ENCODE measurements around the gene FAM170B. TPM values are rescaled to one million over a fixed set of nuclear protein-coding genes. Genes with fewer than 3 reads are reported as not detected.

FAM170B gene
- total RNA-seq, 6 experiments from 2014 or later, result not detected

- 96% methylated on average over 4 of the region's 4 CpGs for WGBS (ENCODE audit: insufficient coverage, low coverage, low lambda C conversion rate, missing lambda C conversion rate)
- no peak overlapping the region for H3K27ac ChIP-seq
- no peak for DNase-seq
Measured at GRCh38 chr10:49110684-49111319, 23.0 kb downstream of the FAM170B start.

DNA sequence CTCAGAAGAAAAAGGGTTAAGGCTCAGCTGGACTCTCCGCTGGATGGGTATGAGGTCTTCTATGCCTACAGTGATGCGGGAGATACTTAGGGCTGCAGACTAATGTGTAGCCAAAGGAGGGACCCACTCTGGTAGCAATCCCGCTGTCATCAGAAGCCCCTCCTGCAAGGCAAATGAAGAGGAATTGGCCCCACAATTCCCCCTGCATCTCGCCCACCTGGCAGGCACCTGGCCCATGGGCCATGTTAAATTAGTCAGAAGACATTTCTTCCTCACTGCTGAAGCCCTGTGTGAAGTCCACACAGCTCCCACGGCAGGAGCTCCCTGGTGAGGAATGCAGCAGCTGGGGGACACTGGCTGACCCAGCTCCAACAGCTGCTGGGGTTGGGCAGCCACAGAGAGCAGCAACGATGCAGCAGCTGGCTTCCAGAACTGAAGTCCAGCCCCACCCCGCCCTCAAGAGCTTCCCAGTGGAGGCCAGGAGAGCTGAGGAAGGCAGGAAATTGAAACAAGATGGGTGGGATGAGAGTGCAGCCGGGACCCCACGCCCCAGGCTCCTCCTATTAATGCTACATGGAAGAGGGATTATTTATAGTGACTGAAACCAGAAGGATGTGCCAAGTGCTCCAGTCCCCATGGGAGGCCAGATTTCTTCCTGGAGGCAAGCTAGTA, 24.0 kb downstream of the FAM170B start:
- no peaks in the 10 kb centered on the region for H3K36me3 ChIP-seq
- peaks cover 0 to 28% (median 12%) of the 10 kb centered on the region in 4 donors for H3K4me1 ChIP-seq
- ATAC-seq (peak in 1 of 4 donors; percentile 9), DNase-seq (no peak)
- WGBS (ENCODE audit: insufficient coverage, low coverage, low lambda C conversion rate, missing lambda C conversion rate), result 67% methylated on average over 4 of the region's 9 CpGs
- no peaks in the 10 kb centered on the region for H3K9me3 ChIP-seq
- no peaks in the 10 kb centered on the region for H3K27me3 ChIP-seq
- no peak overlapping the region for H3K27ac ChIP-seq
- intact Hi-C loops (cut with DNase I), result no loop called here
- no peak for TF ChIP-seq POLR2A (IDR thresholded peaks at IDR 0.05)
- TF ChIP-seq, protein P1, sequence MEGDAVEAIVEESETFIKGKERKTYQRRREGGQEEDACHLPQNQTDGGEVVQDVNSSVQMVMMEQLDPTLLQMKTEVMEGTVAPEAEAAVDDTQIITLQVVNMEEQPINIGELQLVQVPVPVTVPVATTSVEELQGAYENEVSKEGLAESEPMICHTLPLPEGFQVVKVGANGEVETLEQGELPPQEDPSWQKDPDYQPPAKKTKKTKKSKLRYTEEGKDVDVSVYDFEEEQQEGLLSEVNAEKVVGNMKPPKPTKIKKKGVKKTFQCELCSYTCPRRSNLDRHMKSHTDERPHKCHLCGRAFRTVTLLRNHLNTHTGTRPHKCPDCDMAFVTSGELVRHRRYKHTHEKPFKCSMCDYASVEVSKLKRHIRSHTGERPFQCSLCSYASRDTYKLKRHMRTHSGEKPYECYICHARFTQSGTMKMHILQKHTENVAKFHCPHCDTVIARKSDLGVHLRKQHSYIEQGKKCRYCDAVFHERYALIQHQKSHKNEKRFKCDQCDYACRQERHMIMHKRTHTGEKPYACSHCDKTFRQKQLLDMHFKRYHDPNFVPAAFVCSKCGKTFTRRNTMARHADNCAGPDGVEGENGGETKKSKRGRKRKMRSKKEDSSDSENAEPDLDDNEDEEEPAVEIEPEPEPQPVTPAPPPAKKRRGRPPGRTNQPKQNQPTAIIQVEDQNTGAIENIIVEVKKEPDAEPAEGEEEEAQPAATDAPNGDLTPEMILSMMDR (IDR thresholded peaks at IDR 0.05), result no peak
- no peak overlapping the region for H3K4me3 ChIP-seq

More at GRCh38 chr10:49110684-49111319, 23.0 kb downstream of the FAM170B start:
- ATAC-seq, result no peak
- no peaks in the 10 kb centered on the region for H3K36me3 ChIP-seq
- H3K4me3 ChIP-seq, result no peak overlapping the region
- H3K27me3 ChIP-seq, result no peaks in the 10 kb centered on the region
- intact Hi-C loops (cut with DNase I), result no loop called here
- H3K9me3 ChIP-seq, result no peaks in the 10 kb centered on the region
- H3K4me1 ChIP-seq, result peaks cover 0 to 27% (median 12%) of the 10 kb centered on the region in 4 donors
- TF ChIP-seq, protein P1 (IDR thresholded peaks at IDR 0.05), result no peak
- TF ChIP-seq POLR2A (IDR thresholded peaks at IDR 0.05), result no peak

GRCh38 chr10:49108656-49109055, 25.2 kb downstream of the FAM170B start:
- H3K4me1 ChIP-seq, result peaks cover 0 to 25% (median 12%) of the 10 kb centered on the region in 4 donors
- intact Hi-C loops (cut with DNase I), result no loop called here
- no peak for ATAC-seq
- no peak overlapping the region for H3K4me3 ChIP-seq
- 100% methylated on average over 1 of the region's 7 CpGs for WGBS (ENCODE audit: insufficient coverage, low coverage, low lambda C conversion rate, missing lambda C conversion rate)
- no peak for TF ChIP-seq POLR2A (IDR thresholded peaks at IDR 0.05)
- TF ChIP-seq, protein P1 (IDR thresholded peaks at IDR 0.05), result no peak
- H3K9me3 ChIP-seq, result no peaks in the 10 kb centered on the region
- no peak overlapping the region for H3K27ac ChIP-seq
- no peaks in the 10 kb centered on the region for H3K27me3 ChIP-seq
- DNase-seq, result no peak
- H3K36me3 ChIP-seq, result no peaks in the 10 kb centered on the region

GRCh38 chr10:49107887-49108267, 25.9 kb downstream of the FAM170B start:
- ATAC-seq, result no peak
- intact Hi-C loops (cut with DNase I), result no loop called here
- H3K27ac ChIP-seq, result no peak overlapping the region

More at GRCh38 chr10:49107887-49108267, 25.9 kb downstream of the FAM170B start:
- DNase-seq, result no peak
- Histone ChIP-seq H3K4me3 (no peak overlapping the region), H3K4me1 (peaks cover 0 to 25% (median 12%) of the 10 kb centered on the region in 4 donors), H3K27me3 (no peaks in the 10 kb centered on the region), H3K9me3 (no peaks in the 10 kb centered on the region), H3K36me3 (no peaks in the 10 kb centered on the region)
- TF ChIP-seq, protein P1 (IDR thresholded peaks at IDR 0.05), result no peak
- no peak for TF ChIP-seq POLR2A (IDR thresholded peaks at IDR 0.05)
- 100% methylated on average over 4 of the region's 8 CpGs for WGBS (ENCODE audit: insufficient coverage, low coverage, low lambda C conversion rate, missing lambda C conversion rate)

Measured in right lobe of liver (tissue), 6 donors.